GM21529 (cell line): ENCODE measurements around the gene CYP2C9.
"Not testable (repeated sequence)": the region's sequence is repeated elsewhere in the genome, so short reads cannot be mapped to it uniquely, and the experiment has no call there.

Source experiments
- ATAC-seq: cut with Tn5 transposase; IDR thresholded peaks from one replicate; pipeline ENCODE4 v1.9.1; 2021; ENCODE audit not compliant: unreplicated experiment

Gene CYP2C9

GRCh38 chr10:94938383-94938782 lies at the start of gene CYP2C9:
Gene CYP2C9 (plus strand): TSS chr10:94938658. CDS start chr10:94938683, 25 bp downstream.
- no peak for ATAC-seq

DNA sequence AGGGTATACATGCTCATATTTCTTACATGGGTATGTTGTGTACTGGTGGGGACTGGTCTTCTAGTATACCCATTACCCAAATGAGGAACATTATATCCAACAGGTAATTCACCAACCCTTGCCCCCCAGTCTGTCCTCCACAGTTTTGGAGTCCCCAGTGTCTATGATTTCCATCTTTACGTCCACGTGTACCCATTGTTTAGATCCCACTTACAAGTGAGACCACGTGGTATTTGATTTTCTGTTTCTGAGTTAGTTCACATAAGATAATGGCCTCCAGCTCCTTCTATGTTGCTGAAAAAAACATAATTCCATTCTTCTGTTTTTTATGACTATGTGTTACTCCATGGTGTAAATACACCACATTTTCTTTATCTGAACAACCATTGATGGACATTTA lies 49.3 kb upstream of the CYP2C9 start:
- ATAC-seq, result no peak

DNA sequence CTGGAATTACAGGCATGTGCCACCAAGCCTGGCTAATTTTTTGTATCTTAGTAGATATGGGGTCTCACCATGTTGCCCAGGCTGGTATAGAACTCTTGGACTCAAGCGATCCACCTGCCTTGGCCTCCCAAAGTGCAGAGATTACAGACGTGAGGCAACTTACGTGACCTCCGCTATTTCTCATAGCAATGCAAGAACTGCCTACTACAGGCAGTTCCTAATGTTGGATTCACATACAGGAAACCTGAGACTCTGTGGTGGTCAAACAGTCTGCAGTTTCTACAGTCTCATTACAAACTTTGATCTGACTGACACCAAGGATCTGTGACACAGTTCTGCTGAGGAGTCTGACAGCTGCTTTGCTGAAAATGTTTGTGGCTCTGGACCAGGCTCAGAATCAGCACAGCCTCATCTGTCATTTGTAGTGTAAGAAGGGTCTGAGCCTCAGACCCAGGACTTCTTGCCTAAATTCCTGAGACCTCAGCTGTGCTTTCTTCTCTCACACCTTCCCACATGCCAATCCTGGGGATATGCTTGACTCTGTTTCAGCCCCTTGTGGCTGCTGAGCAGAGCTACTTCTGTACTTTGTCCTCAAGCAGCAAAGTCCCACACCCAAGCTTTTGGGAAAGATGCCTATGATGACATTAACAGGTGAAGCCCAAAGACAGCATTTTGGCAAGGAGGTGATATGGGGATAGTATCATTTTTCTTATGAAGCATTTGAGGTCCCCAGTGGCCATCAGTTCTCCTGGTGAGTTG lies 48.0 kb upstream of the CYP2C9 start:
- no peak for ATAC-seq

DNA sequence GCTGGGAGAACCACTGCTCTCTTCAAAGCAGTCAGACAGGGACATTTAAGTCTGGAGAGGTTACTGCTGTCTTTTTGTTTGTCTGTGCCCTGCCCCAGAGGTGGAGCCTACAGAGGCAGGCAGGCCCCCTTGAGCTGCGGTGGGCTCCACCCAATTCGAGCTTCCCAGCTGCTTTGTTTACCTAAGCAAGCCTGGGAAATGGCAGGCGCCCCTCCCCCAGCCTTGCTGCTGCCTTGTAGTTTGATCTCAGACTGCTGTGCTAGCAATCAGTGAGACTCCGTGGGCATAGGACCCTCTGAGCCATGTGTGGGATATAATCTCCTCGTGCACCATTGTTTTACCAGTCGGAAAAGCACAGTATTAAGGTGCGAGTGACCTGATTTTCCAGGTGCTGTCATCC lies 40.0 kb upstream of the CYP2C9 start:
- not testable (repeated sequence) for ATAC-seq

- no peak for ATAC-seq
Measured at GRCh38 chr10:94902080-94902479, 36.4 kb upstream of the CYP2C9 start.

GRCh38 chr10:94902570-94902969 lies 35.9 kb upstream of the CYP2C9 start:
- no peak for ATAC-seq

DNA sequence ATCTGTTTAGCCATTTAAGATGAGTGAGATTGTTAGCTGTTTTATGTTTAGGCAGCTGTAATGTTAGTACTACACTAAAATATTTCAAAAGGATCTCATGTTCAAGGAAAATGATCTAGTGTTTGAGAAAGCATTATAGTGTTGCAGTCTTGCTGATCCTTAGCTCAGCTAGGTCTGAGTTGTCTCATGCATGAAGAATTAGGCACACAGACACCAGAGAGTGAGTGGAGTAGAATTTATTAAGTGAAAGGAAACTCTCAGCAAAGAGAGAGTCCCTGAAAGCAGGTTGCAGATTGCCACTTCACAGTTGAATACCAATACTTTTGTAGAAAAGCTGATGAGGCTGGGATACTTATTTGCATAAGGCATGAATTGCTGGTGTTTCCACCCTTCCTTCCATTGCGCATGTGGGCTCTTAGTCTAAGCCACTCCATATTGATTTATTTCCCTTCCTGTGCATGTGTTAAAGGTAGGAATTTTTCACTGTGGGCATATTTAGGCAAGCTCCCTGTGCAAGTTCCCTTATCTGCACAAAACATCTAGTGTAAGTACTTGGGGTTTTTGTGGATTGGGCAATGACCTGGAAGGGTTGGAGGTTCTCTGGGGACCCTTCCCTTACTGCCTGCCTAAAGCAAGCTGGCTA lies 33.8 kb upstream of the CYP2C9 start:
- not testable (repeated sequence) for ATAC-seq

DNA sequence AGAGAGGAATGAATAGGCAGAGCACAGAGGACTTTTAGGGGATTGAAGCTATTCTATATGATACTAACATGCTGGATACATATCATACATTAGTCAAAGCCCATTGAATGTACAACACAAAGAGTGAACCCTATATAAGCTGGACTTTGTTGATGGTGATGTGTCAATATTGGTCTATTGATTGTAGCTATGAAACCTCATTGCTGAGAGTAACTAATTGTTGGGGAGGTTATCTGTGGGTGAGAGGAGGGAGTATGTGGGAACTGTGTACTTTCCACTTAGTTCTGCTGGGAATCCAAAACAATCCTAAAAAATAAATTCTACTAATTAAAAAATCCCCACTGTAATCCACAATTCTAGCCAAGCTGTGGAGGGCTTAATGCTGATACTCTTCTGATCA lies 22.0 kb upstream of the CYP2C9 start:
- ATAC-seq, result no peak

DNA sequence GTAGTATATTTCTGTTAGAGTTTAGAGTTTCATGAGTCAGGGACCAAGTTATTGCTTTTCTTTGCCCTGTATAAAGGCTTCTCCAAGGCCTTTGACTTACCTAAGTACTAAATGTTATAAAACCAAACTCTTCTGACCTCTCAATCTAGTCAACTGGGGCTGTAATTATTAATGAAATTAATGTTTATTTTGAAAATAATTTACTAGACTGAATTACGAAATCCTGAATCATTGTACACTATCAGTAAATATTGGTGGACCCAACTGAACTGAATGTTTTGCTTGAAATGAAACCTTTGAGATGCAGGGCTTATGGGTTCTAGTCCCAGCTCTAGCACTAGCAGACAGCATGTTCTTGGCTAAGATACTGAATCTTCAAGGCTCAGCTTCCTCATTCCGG lies 1.7 kb upstream of the CYP2C9 start:
- no peak for ATAC-seq

DNA sequence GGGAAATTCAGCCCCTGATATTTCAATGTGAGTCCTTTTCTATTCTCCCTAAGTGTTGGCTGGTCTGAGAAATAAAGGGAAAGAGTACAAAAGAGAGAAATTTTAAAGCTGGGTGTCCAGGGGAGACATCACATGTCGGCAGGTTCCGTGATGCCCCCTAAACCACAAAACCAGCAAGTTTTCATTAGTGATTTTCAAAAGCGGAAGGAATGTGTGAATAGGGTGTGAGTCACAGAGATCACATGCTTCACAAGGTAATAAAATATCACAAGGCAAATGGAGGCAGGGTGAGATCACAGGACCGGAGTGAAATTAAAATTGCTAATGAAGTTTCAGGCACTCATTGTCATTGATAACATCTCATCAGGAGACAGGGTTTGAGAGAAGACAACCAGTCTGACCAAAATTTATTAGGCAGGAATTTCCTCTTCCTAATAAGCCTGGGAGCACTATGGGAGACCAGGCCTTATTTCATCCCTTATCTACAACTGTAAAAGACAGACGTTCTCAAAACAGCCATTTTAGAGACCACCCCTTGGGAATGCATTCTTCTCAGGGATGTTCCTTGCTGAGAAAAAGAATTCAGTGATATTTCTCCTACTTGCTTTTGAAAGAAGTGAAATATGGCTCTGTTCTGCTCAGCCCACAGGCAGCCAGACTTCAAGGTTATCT lies 5.1 kb downstream of the CYP2C9 start:
- not testable (repeated sequence) for ATAC-seq

- not testable (repeated sequence) for ATAC-seq
Measured at GRCh38 chr10:94946181-94946580, 7.7 kb downstream of the CYP2C9 start.

DNA sequence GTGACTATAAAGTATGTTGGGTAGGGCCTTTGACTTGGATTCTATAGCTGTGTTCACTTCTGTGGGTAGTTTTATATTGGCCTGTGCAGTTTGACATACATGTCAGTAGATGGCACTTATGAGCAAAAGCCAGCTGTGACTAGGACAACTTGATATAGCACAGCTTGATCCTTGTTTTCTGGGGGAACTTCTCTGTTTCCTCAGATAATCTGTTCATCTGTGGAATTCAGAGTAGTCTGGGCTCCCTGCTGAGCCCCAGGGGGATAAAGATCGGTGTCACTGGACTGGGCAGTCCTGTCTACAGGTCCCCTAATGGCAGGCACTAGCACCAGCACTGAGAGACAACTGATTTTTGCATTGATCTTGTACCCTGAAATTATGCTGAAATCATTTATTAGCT lies 25.4 kb downstream of the CYP2C9 start:
- ATAC-seq, result peak; percentile 64

GRCh38 chr10:94983555-94983954 lies 45.1 kb downstream of the CYP2C9 start:
- no peak for ATAC-seq

DNA sequence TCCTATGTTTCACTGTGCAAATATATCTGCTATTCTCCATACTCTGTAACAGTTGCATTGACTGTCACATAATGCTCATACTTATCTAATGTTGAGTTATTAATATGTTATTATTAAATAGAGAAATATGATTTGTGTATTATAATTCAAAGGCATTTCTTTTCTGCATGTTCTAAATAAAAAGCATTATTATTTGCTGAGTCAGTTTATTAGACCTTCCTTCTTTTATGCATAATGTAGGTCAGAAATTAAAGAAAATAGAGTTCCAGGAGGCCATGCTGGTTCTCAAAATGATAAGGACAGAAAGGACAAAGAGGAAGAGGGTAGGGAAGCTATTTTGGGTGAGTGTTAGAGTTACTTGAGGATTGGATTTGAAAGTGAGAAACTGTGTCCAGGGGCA lies 50.7 kb downstream of the CYP2C9 start:
- no peak for ATAC-seq

GRCh38 chr10:94991243-94991888 lies 52.9 kb downstream of the CYP2C9 start:
- ATAC-seq, result no peak

- ATAC-seq, result no peak
Measured at GRCh38 chr10:94992811-94993210, 54.4 kb downstream of the CYP2C9 start.

DNA sequence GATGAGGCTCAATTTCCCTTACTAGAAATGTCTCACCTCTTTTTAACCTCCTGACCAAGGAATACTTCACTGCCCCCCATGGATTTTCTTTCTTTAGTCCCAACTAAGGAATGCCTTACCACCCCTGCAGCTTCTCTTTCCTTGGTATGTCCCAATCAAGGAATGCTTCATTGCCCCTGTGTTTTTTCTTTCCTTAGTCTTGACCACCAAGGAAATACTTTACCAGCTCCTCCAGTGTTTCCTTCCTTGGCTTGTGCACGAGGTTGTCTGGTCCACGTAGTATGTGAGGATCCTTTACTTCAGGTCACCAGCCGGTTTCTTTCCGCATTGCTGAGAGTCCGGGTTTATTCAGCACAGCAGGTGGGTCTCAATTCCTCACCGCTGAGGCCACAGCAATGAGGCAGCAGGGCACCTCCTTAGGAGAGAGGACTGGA lies 59.3 kb downstream of the CYP2C9 start:
- ATAC-seq, result no peak

DNA sequence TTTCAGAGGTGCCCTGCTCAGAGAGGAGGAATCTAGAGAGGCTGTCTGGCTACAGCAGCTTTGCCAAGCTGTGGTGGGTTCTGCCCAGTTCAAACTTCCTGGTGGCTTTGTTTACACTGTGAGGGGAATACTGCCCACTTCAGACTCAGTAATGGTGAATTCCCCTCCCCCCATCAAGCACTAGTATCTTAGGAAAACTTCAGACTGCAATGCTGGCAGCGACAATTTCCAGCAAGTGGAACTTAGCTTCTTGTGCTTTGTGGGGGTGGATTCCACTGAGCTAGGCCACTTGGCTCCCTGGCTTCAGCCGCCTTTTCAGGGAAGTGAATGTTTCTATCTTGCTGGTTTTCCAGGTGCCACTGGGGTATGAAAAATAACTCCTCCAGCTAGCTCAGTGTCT lies 88.0 kb downstream of the CYP2C9 start:
- no peak for ATAC-seq

- ATAC-seq, result no peak
Measured at GRCh38 chr10:95031656-95032055, 93.2 kb downstream of the CYP2C9 start.

GRCh38 chr10:95034401-95034800 lies 95.9 kb downstream of the CYP2C9 start:
- ATAC-seq, result no peak
